Fibroblast of lung (primary cell): Measurements from ENCODE around the gene C10orf71. TPM values are rescaled to one million over a fixed set of nuclear protein-coding genes. Genes with fewer than 3 reads are reported as not detected.

Source experiments
- DNase-seq, 2 donors: peaks; one replicate each; pipeline versions ENCODE4 v3.0.0 to v3.0.0-alpha.2; 2010; ENCODE audit warnings: low read depth in 2 of 2
- H2AFZ ChIP-seq: 2 replicates; pipeline ENCODE4 v1.5.1; 2012; ENCODE audit warnings: low read length, control low read depth, inconsistent platforms
- H3K27ac ChIP-seq: 2 replicates; pipeline ENCODE4 v1.5.1; 2011; ENCODE audit warnings: low read length, control low read depth; ENCODE audit not compliant: insufficient read depth
- H3K27me3 ChIP-seq: 2 replicates; pipeline ENCODE4 v1.5.1; 2011; ENCODE audit warnings: mild to moderate bottlenecking, low read length; ENCODE audit not compliant: control insufficient read depth, insufficient read depth
- H3K36me3 ChIP-seq: 2 replicates; pipeline ENCODE4 v1.5.1; 2011; ENCODE audit warnings: low read length; ENCODE audit not compliant: control insufficient read depth, insufficient read depth
- H3K4me1 ChIP-seq: 2 replicates; pipeline ENCODE4 v1.5.1; 2011; ENCODE audit warnings: low read length; ENCODE audit not compliant: control insufficient read depth, insufficient read depth; ENCODE audit errors: extremely low read depth
- H3K4me2 ChIP-seq: 2 replicates; pipeline ENCODE4 v1.5.1; 2011; ENCODE audit warnings: low read length, control low read depth; ENCODE audit not compliant: insufficient read depth; ENCODE audit errors: extremely low read depth
- H3K4me3 ChIP-seq, 4 experiments: fragments of 200-600 bp in 1 of 4; sonication (generic) in 1 of 4; replicated peaks in 1 of 4; 2 replicates each; pipeline ENCODE4 v1.5.1; 2011 to 2016; ENCODE audit warnings: low read length in 4 of 4, low read depth in 3 of 4, mild to moderate bottlenecking in 3 of 4, control low read depth in 2 of 4, inconsistent platforms in 1 of 4, mixed read lengths in 1 of 4; ENCODE audit not compliant: insufficient read depth in 1 of 4; ENCODE audit errors: control extremely low read depth in 1 of 4
- H3K79me2 ChIP-seq: 2 replicates; pipeline ENCODE4 v1.5.1; 2012; ENCODE audit warnings: mild to moderate bottlenecking, low read length, inconsistent platforms; ENCODE audit not compliant: control insufficient read depth, insufficient read depth
- H3K9ac ChIP-seq: 2 replicates; pipeline ENCODE4 v1.5.1; 2011; ENCODE audit warnings: mild to moderate bottlenecking, low read length, control low read depth; ENCODE audit not compliant: insufficient read depth
- H3K9me3 ChIP-seq: 2 replicates; pipeline ENCODE4 v1.5.1; 2012; ENCODE audit warnings: low read depth, low read length; ENCODE audit not compliant: control insufficient read depth, insufficient read depth
- H4K20me1 ChIP-seq: 2 replicates; pipeline ENCODE4 v1.5.1; 2011; ENCODE audit warnings: low read length; ENCODE audit not compliant: control insufficient read depth, insufficient read depth; ENCODE audit errors: extremely low read depth
- EZH2 ChIP-seq: IDR thresholded peaks from 2 replicates; pipeline ENCODE4 v1.5.1; 2012; ENCODE audit warnings: low read length, control low read depth, mild to moderate bottlenecking; ENCODE audit errors: missing control alignments
- polyA plus RNA-seq, 2 donors: library from polyadenylated mRNA; depleted of rRNA in 1 of 2; stranded (reverse) in 1 of 2; unstranded in 1 of 2; fragments of >200 nt; gene quantifications; 2 replicates each; pipeline ENCODE4 v1.2.1, GENCODE V29; 2011 to 2012; ENCODE audit warnings: missing spikeins in 1 of 2
- total RNA-seq: library from RNA; depleted of rRNA; stranded (reverse); fragments of >200 nt; gene quantifications from 2 replicates; pipeline ENCODE4 v1.2.1, GENCODE V29; 2014
- TF ChIP-seq, protein P1 (sequence below), 2 donors: IDR thresholded peaks in 1 of 2; conservative IDR thresholded peaks in 1 of 2; 1 replicate in 1 of 2; 2 replicates in 1 of 2; pipeline ENCODE4 v1.5.1; 2011 to 2012; ENCODE audit warnings: low read length in 2 of 2, control low read depth in 1 of 2, inconsistent platforms in 1 of 2, low read depth in 1 of 2, mild to moderate bottlenecking in 1 of 2

C10orf71 gene
- total and polyA plus RNA-seq, 2 donors (not counting 1 experiment from before 2014, with no cell fraction given) = not detected

- Histone ChIP-seq H3K27me3 (no peaks in the 10 kb centered on the region), H3K27ac (no peak overlapping the region), H3K79me2 (no peaks in the 10 kb centered on the region), H3K9me3 (no peaks in the 10 kb centered on the region), H3K4me3 (no peak overlapping the region), H4K20me1 (no peaks in the 10 kb centered on the region), H3K36me3 (no peaks in the 10 kb centered on the region), H3K9ac (no peak overlapping the region), H2AFZ (peak overlapping the region; percentile 11), H3K4me2 (no peak overlapping the region), H3K4me1 (no peaks in the 10 kb centered on the region)
- TF ChIP-seq, protein P1, sequence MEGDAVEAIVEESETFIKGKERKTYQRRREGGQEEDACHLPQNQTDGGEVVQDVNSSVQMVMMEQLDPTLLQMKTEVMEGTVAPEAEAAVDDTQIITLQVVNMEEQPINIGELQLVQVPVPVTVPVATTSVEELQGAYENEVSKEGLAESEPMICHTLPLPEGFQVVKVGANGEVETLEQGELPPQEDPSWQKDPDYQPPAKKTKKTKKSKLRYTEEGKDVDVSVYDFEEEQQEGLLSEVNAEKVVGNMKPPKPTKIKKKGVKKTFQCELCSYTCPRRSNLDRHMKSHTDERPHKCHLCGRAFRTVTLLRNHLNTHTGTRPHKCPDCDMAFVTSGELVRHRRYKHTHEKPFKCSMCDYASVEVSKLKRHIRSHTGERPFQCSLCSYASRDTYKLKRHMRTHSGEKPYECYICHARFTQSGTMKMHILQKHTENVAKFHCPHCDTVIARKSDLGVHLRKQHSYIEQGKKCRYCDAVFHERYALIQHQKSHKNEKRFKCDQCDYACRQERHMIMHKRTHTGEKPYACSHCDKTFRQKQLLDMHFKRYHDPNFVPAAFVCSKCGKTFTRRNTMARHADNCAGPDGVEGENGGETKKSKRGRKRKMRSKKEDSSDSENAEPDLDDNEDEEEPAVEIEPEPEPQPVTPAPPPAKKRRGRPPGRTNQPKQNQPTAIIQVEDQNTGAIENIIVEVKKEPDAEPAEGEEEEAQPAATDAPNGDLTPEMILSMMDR (conservative IDR thresholded peaks at IDR 0.05 in 1 of 2, IDR thresholded peaks at IDR 0.05 in 1 of 2; ENCODE audit: low read depth in 1 of 2, low read length in 2 of 2) = no peak
- TF ChIP-seq EZH2 = no peak
- DNase-seq = peak in 1 of 2 donors; percentile 2
These were observed 60.6 kb downstream of the C10orf71 start for GRCh38 chr10:49359349-49360270.

DNA sequence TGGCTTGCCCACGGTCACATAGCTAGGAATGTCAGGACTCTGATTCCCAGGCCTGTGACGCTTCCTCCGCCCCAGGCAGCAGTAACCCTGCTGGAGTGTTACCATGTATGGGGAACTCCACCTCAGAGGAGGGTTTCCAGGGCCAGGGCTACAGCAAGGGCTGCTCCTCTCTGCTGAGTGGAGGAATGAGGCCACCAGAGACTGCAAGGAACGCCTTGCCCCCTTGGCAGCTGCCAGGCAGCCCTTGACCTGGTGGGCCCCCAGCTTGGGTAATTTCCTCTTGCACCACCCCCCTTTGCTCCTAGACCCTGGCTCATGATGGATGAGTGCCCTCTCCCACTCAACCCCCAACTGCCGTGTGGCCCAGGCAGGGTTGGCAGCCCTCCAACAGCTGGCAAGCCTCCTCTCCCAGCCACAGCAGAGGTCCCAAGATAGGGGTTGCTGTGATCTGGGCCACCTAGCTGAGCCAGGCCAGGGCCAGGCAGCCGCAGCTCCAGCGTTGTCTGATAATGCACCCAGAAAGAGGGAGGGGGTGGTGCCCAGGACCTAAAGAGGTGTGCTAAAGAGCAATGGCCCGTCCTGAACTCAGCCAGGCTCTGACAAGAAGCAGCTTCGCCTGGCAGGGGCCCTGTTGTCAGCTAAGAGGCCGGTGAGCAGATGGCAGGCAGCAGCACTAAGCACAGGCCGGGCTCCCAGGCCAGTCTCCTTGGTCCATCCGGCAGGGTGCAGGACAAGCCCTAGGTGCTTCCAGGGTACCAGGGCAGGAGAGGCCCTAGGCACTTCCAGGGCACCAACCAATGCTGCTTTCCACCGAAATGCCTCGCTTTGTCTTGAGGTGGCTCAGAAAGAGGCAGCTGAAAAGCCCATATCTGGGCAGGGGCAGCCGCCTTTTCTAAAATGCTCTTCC lies 61.6 kb downstream of the C10orf71 start:
- Histone ChIP-seq H3K9me3 (no peaks in the 10 kb centered on the region), H3K9ac (no peak overlapping the region), H3K36me3 (no peaks in the 10 kb centered on the region), H3K27me3 (no peaks in the 10 kb centered on the region), H3K4me2 (no peak overlapping the region), H2AFZ (peak overlapping the region; percentile 11), H3K79me2 (no peaks in the 10 kb centered on the region), H3K27ac (no peak overlapping the region), H4K20me1 (no peaks in the 10 kb centered on the region), H3K4me1 (no peaks in the 10 kb centered on the region), H3K4me3 (no peak overlapping the region)
- DNase-seq = no peak
- TF ChIP-seq EZH2 = no peak
- TF ChIP-seq, protein P1 (conservative IDR thresholded peaks at IDR 0.05 in 1 of 2, IDR thresholded peaks at IDR 0.05 in 1 of 2; ENCODE audit: low read depth in 1 of 2, low read length in 2 of 2) = no peak

- DNase-seq = no peak
- Histone ChIP-seq H3K79me2 (no peaks in the 10 kb centered on the region), H3K9ac (no peak overlapping the region), H3K4me1 (no peaks in the 10 kb centered on the region), H2AFZ (no peak overlapping the region), H3K9me3 (no peaks in the 10 kb centered on the region), H3K27ac (no peak overlapping the region), H3K36me3 (no peaks in the 10 kb centered on the region), H3K27me3 (no peaks in the 10 kb centered on the region), H3K4me2 (no peak overlapping the region), H3K4me3 (no peak overlapping the region), H4K20me1 (no peaks in the 10 kb centered on the region)
- TF ChIP-seq, protein P1 (conservative IDR thresholded peaks at IDR 0.05 in 1 of 2, IDR thresholded peaks at IDR 0.05 in 1 of 2; ENCODE audit: low read depth in 1 of 2, low read length in 2 of 2) = no peak
- no peak for TF ChIP-seq EZH2
These were observed 62.2 kb downstream of the C10orf71 start for GRCh38 chr10:49361178-49361554.
